Stimulated activated effector memory CD8-positive, alpha-beta T cell treated with anti-CD3 and anti-CD28 coated beads, Interleukin-12 subunit alpha, Interleukin-12 subunit beta, amount 100 ng/mL, for 72 hours (primary cell): Measurements from ENCODE around the gene PKP3.

ENCODE experiments used
- ATAC-seq: fragments of 150-1000 bp; cut with Tn5 transposase; 2 replicates; pipeline ENCODE4 v1.10.0; 2021
- DNase-seq, 2 donors: peaks; one replicate each; pipeline ENCODE4 v3.0.0; 2021 to 2022; ENCODE audit warnings: low spot score in 2 of 2
- H3K27ac Mint-ChIP-seq: one replicate; pipeline ENCODE4 v1.8.0; 2022; ENCODE audit warnings: mild to moderate bottlenecking, mixed read lengths
- H3K36me3 Mint-ChIP-seq: one replicate; pipeline ENCODE4 v1.8.0; 2022; ENCODE audit warnings: mild to moderate bottlenecking, mixed read lengths
- H3K4me1 Mint-ChIP-seq: one replicate; pipeline ENCODE4 v1.8.0; 2022; ENCODE audit warnings: mixed read lengths
- H3K4me3 Mint-ChIP-seq: one replicate; pipeline ENCODE4 v1.8.0; 2022; ENCODE audit warnings: mild to moderate bottlenecking, mixed read lengths
- H3K9me3 Mint-ChIP-seq: one replicate; pipeline ENCODE4 v1.8.0; 2022; ENCODE audit warnings: mixed read lengths

Gene PKP3

DNA sequence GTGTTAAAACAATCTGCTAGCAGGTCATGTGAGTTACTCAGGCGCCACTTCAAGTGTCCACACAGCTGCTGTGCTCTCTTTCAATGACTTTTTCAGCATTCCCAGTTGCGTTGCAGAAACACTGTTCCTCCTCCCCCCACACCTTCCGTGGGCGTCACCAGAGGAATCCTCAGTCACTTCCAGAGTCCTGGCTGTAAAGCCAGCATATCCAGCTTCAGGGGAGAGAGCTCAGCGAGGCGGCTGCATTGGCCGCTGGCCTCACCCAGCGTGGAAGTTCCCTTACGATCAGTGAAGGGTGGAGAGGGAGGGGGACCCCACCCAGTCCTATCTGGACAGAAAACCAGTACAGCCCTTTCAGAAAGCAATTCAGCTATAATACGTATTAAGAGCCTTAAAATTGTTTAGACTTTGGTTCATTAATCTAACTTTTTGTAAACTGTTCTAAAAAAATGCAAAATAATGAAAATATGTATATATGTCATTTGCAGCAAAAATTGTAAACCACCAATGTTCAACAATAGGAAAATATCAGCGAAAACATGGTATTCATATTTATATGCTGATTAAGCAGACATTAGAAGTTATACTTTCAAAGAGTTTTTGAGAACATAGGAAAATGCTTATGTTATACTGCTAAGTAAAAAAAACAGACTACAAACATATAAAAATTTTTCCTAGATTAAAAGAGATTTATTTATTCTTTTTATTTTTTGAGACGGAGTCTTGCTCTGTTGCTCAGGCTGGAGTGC is 50.6 kb downstream of the PKP3 start:
- peaks cover 26% of the 10 kb centered on the region for H3K4me1 Mint-ChIP-seq
- DNase-seq (no peak), ATAC-seq (no peak)
- H3K4me3 Mint-ChIP-seq, result no peak overlapping the region
- H3K27ac Mint-ChIP-seq, result no peak overlapping the region
- H3K9me3 Mint-ChIP-seq, result no peaks in the 10 kb centered on the region
- no peaks in the 10 kb centered on the region for H3K36me3 Mint-ChIP-seq

DNA sequence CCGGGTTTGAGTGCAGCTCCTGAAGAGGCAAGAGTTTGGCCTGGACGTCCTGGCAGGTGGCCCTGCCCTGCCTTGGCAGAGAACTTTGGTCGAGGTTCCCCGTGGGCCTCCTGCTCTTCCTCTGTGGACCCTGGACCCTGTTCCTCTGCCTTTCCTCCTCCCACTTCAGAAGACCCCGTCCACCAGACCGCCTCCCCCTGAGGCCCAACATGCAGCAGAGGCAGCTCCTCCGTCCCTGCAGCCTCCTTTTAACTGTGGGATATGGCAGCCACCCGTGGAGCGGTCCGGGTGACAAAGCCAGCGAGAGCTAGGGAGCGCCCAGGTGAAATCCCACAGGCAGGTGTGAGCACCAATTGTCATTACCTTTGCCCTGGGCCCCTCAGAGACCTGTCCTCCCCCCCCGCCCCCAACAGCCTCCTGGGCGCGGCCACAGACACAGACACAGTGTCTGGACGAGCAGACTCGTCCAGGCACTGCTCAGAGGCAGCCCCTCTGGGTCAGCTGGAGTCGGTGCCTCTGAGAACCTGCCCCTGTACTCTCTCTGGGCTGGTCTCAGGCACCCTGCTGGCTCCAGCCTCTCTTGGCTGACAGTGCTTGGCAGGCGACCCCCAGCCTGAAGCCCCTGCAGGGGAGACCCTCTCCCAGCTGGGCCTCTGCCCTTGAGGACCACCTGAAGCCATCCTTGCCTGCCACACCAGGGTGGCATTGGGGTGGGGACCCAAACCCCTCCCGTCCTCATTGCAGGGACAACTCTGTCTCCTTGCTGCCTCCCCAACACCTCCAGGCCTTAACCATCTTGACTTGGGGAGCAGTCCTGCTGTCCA is 52.0 kb downstream of the PKP3 start:
- Mint-ChIP-seq H3K9me3 (no peaks in the 10 kb centered on the region), H3K4me1 (peaks cover 18% of the 10 kb centered on the region), H3K36me3 (peaks cover 4% of the 10 kb centered on the region), H3K27ac (no peak overlapping the region), H3K4me3 (no peak overlapping the region)
- DNase-seq (no peak), ATAC-seq (no peak)

- Mint-ChIP-seq H3K9me3 (no peaks in the 10 kb centered on the region), H3K27ac (no peak overlapping the region), H3K4me3 (no peak overlapping the region), H3K4me1 (peaks cover 24% of the 10 kb centered on the region), H3K36me3 (peaks cover 13% of the 10 kb centered on the region)
- ATAC-seq, result no peak
- no peak for DNase-seq
Measured at GRCh38 chr11:446891-447290, 52.9 kb downstream of the PKP3 start.

DNA sequence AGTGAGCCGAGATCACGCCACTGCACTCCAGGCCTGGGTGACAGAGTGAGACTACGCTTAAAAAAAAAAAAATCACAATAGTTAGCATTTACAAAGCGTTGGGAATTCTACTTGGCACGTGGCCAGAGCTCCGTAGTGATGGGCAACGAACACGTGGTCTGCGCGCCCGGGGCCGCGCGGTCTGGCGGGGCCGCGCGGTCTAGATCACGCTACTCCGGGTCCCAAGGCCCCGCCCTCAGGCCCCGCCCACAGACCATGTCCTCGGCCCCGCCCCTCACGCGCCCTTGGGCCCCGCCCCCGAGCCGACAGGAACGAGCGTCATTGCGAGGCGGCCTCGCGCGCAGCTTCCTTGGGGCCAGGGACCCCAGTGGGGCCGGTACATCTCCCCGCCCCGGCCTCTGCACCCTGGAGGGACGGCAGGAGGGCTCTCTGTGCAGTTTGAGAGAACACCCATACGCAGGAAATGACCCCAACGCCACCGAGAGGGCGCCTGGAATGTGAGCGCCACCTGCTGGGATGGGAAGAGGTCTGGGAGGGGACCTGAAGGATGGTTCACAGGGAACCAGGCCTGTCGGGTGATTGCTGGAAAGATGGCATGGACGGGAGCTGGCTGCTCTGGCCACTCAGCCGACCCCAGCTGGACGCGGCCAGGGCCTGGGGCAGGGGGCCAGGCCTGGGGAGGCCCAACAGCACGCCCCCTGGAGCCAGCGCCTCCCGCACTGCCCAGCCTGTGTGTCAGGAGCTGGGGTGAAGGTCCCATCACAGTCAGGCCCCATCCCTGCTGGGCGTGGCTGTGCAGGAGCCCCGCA is 54.1 kb downstream of the PKP3 start:
- Mint-ChIP-seq H3K9me3 (no peaks in the 10 kb centered on the region), H3K4me3 (peak overlapping the region; percentile 87)
- ATAC-seq, result peak; percentile 81

GRCh38 chr11:449889-450808 is 56.1 kb downstream of the PKP3 start, which contains the start of gene PTDSS2:
PTDSS2 (plus strand) TSS chr11:450279; CDS start chr11:450456, 177 bp downstream.
- H3K36me3 Mint-ChIP-seq, result peaks cover 25% of the 10 kb centered on the region
- peak within 1 kb of the TSS; percentile 87 for H3K4me3 Mint-ChIP-seq
- H3K4me1 Mint-ChIP-seq, result peaks cover 37% of the 10 kb centered on the region
- peak within 1 kb of the TSS; percentile 91 for H3K27ac Mint-ChIP-seq
- ATAC-seq (peak; percentile 90), DNase-seq (peak; percentile 88 to 96)
- H3K9me3 Mint-ChIP-seq, result no peaks in the 10 kb centered on the region

More for the DNA sequence above, 54.1 kb downstream of the PKP3 start:
- peak overlapping the region; percentile 89 for H3K27ac Mint-ChIP-seq
- peaks cover 25% of the 10 kb centered on the region for H3K4me1 Mint-ChIP-seq
- H3K36me3 Mint-ChIP-seq, result peaks cover 25% of the 10 kb centered on the region
- peak; percentile 95 to 97 for DNase-seq

DNA sequence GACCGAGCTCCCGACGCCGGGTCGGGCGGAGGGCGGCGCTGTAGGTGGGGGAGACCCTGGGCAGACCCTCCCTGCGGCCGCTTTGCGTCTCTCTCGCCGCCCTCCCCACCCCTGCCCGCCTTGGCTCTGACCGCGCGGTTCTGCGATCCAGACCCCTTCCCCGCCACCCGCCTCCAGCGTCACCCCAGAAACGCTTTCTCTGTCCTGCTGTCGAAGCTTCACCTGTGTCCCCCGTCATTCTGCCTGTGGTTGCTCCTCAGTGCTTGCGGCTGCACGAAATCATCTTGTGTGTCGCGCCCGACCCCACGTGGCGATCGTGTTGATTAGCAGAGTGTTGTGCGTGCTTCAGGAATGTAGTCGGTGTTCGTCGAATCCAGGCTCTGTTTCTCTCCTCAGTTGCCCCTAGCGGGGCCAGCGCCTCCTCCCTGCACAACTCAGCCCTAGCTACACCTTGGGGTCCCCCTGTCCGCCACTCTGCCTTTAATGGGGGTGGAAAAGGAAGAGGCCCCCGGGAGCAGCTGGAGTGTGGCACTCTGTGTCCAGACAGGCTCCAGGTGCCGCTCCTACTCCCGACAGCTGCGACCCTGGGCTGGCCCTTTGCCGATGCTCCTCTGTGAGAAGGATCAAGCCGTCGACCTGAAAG is 56.9 kb downstream of the PKP3 start:
- H3K9me3 Mint-ChIP-seq, result no peaks in the 10 kb centered on the region
- H3K4me3 Mint-ChIP-seq, result peak overlapping the region; percentile 87
- H3K36me3 Mint-ChIP-seq, result peaks cover 30% of the 10 kb centered on the region
- ATAC-seq, result peak; percentile 43
- H3K27ac Mint-ChIP-seq, result peak overlapping the region; percentile 91
- DNase-seq, result peak in 1 of 2 donors; percentile 71
- peaks cover 45% of the 10 kb centered on the region for H3K4me1 Mint-ChIP-seq

GRCh38 chr11:451738-452137 is 57.7 kb downstream of the PKP3 start:
- ATAC-seq, result no peak
- Mint-ChIP-seq H3K27ac (peak overlapping the region; percentile 91), H3K9me3 (no peaks in the 10 kb centered on the region), H3K36me3 (peaks cover 37% of the 10 kb centered on the region), H3K4me1 (peaks cover 53% of the 10 kb centered on the region), H3K4me3 (peak overlapping the region; percentile 87)
- no peak for DNase-seq

GRCh38 chr11:452203-452744 is 58.3 kb downstream of the PKP3 start:
- H3K4me3 Mint-ChIP-seq, result peak overlapping the region; percentile 87
- ATAC-seq, result no peak
- no peaks in the 10 kb centered on the region for H3K9me3 Mint-ChIP-seq
- H3K27ac Mint-ChIP-seq, result peak overlapping the region; percentile 91
- H3K4me1 Mint-ChIP-seq, result peaks cover 59% of the 10 kb centered on the region
- peaks cover 37% of the 10 kb centered on the region for H3K36me3 Mint-ChIP-seq
- no peak for DNase-seq

DNA sequence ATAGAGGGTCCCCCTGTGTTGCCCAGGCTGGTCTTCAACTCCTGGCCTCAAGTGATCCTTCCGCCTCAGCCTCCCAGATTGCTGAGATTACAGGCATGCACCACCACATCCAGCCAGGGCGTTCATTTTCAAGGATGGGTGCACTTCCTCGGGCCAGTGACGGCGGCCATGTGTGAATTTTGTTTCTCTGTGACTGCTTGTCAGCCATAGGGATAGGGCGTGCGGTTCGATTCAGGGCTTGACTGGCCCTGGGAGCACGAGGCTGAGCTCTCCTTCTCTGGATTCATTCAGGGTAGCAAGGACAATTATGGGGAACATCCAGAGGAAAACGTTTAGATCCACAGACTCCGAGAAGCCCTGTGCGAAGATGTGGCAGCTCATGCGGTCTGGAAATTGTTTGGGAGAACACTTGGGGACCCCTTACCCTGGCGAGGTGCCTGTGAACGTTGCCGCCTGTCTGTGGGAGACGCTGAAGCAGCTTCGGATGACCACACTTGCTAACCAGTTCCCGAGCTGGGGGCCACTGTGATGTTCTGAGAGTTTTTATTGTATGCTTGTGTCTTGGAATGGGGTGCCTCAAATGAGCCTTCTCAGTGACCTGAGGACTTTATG is 59.0 kb downstream of the PKP3 start:
- H3K36me3 Mint-ChIP-seq, result peaks cover 42% of the 10 kb centered on the region
- peaks cover 64% of the 10 kb centered on the region for H3K4me1 Mint-ChIP-seq
- no peak for DNase-seq
- H3K27ac Mint-ChIP-seq, result no peak overlapping the region
- no peak overlapping the region for H3K4me3 Mint-ChIP-seq
- no peaks in the 10 kb centered on the region for H3K9me3 Mint-ChIP-seq
- no peak for ATAC-seq

GRCh38 chr11:453564-453963 is 59.6 kb downstream of the PKP3 start:
- no peak overlapping the region for H3K27ac Mint-ChIP-seq
- no peak for ATAC-seq
- peaks cover 44% of the 10 kb centered on the region for H3K36me3 Mint-ChIP-seq
- no peak overlapping the region for H3K4me3 Mint-ChIP-seq
- peaks cover 58% of the 10 kb centered on the region for H3K4me1 Mint-ChIP-seq
- DNase-seq, result no peak
- no peaks in the 10 kb centered on the region for H3K9me3 Mint-ChIP-seq

GRCh38 chr11:454043-454442 is 60.0 kb downstream of the PKP3 start:
- Mint-ChIP-seq H3K9me3 (no peaks in the 10 kb centered on the region), H3K36me3 (peaks cover 44% of the 10 kb centered on the region), H3K4me1 (peaks cover 55% of the 10 kb centered on the region), H3K27ac (no peak overlapping the region), H3K4me3 (no peak overlapping the region)
- ATAC-seq, result no peak
- no peak for DNase-seq
